Endothelial cell of umbilical vein (primary cell): ENCODE data around the gene TSPAN9. TPM values are rescaled to one million over a fixed set of nuclear protein-coding genes. Genes with fewer than 3 reads are reported as not detected.

Experiments used
- BruUV-seq: library from RNA; stranded (reverse); fragments of 400-500 nt; replicated peaks from 2 replicates; lab custom pipeline; 2021; lab: Mats Ljungman, UMichigan
- CTCF ChIA-PET: fragments of 300-600, 350-600 bp; sonication (Branson Sonifier 250); formaldehyde crosslinking; loops from one replicate; lab custom pipeline; 2021; ENCODE audit warnings: antibody characterized with exemption, inconsistent platforms; lab: Charles Lee
- POLR2A ChIA-PET: fragments of 300-600, 350-600 bp; sonication (Branson Sonifier 250); formaldehyde crosslinking; loops from one replicate; lab custom pipeline; 2021; ENCODE audit warnings: antibody characterized with exemption, inconsistent platforms; lab: Charles Lee
- DNase-seq: peaks from one replicate; pipeline ENCODE4 v3.0.0-alpha.2; 2011; ENCODE audit warnings: low read depth, low spot score
- FAIRE-seq: peaks from 2 replicates; lab custom pipeline; 2011; peaks lifted over from hg19 to GRCh38; lab: Jason Lieb, UNC
- H2AFZ ChIP-seq: 2 replicates; pipeline ENCODE4 v1.6.0; 2012; ENCODE audit warnings: low read depth, low read length, control low read depth, inconsistent platforms
- H3K27ac ChIP-seq: 2 replicates; pipeline ENCODE4 v1.5.1; 2011; ENCODE audit warnings: low read depth, mild to moderate bottlenecking, control low read depth, low read length, moderate library complexity; ENCODE audit not compliant: insufficient read depth
- H3K27me3 ChIP-seq, 2 experiments: 2 replicates each; pipeline versions ENCODE4 v1.6.0 to v1.6.1; 2011; ENCODE audit warnings: low read length in 2 of 2, mixed read lengths in 1 of 2; ENCODE audit not compliant: control insufficient read depth in 2 of 2, insufficient read depth in 2 of 2
- H3K36me3 ChIP-seq, 2 experiments: 2 replicates in 1 of 2; 3 replicates in 1 of 2; pipeline ENCODE4 v1.5.1; 2011; ENCODE audit warnings: low read length in 2 of 2, mild to moderate bottlenecking in 1 of 2, moderate library complexity in 1 of 2; ENCODE audit not compliant: control insufficient read depth in 2 of 2, insufficient read depth in 2 of 2; ENCODE audit errors: extremely low read depth in 1 of 2
- H3K4me1 ChIP-seq: 3 replicates; pipeline ENCODE4 v1.5.1; 2011; ENCODE audit warnings: mild to moderate bottlenecking, low read length; ENCODE audit not compliant: control insufficient read depth, insufficient read depth; ENCODE audit errors: extremely low read depth
- H3K4me2 ChIP-seq: 2 replicates; pipeline ENCODE4 v1.6.1; 2011; ENCODE audit warnings: low read length, control low read depth, mixed read lengths; ENCODE audit not compliant: insufficient read depth
- H3K4me3 ChIP-seq, 3 experiments: fragments of 200-600 bp in 1 of 3; sonication (generic), shearing (Covaris generic) in 1 of 3; replicated peaks in 1 of 3; 2 replicates each; pipeline ENCODE4 v1.5.1; 2011 to 2016; ENCODE audit warnings: control low read depth in 3 of 3, low read length in 3 of 3, mild to moderate bottlenecking in 2 of 3, inconsistent platforms in 1 of 3, low read depth in 1 of 3, moderate library complexity in 1 of 3; ENCODE audit not compliant: insufficient read depth in 1 of 3
- H3K79me2 ChIP-seq: 2 replicates; pipeline ENCODE4 v1.6.0; 2012; ENCODE audit warnings: low read length, inconsistent platforms; ENCODE audit not compliant: control insufficient read depth, insufficient read depth
- H3K9ac ChIP-seq: replicated peaks from 2 replicates; pipeline ENCODE3; 2011; ENCODE audit warnings: low read length, control low read depth; ENCODE audit not compliant: insufficient read depth; ENCODE audit errors: extremely low read depth
- H3K9me1 ChIP-seq: replicated peaks from 3 replicates; pipeline ENCODE4 v1.6.0; 2011; ENCODE audit warnings: mild to moderate bottlenecking, low read length; ENCODE audit not compliant: control insufficient read depth, insufficient read depth; ENCODE audit errors: extremely low read depth
- H3K9me3 ChIP-seq: replicated peaks from 2 replicates; pipeline ENCODE4 v1.5.1; 2012; ENCODE audit warnings: low read length, inconsistent platforms; ENCODE audit not compliant: control insufficient read depth, insufficient read depth
- H4K20me1 ChIP-seq: replicated peaks from 2 replicates; pipeline ENCODE3; 2011; ENCODE audit warnings: mild to moderate bottlenecking, low read length; ENCODE audit not compliant: control insufficient read depth, insufficient read depth; ENCODE audit errors: extremely low read depth
- CTCF ChIP-seq, 2 donors: IDR thresholded peaks; 1 replicate in 1 of 2; 2 replicates in 1 of 2; pipeline ENCODE4 v1.5.1; 2011; ENCODE audit warnings: low read length in 2 of 2, mild to moderate bottlenecking in 2 of 2, moderate library complexity in 2 of 2, control low read depth in 1 of 2, inconsistent platforms in 1 of 2, low read depth in 1 of 2; ENCODE audit not compliant: insufficient read depth in 1 of 2; ENCODE audit errors: extremely low read depth in 1 of 2
- EZH2 ChIP-seq: IDR thresholded peaks from 2 replicates; pipeline ENCODE4 v1.6.1; 2012; ENCODE audit warnings: borderline replicate concordance, low read depth, mild to moderate bottlenecking, moderate library complexity, low read length, inconsistent platforms; ENCODE audit not compliant: severe bottlenecking
- FOS ChIP-seq: IDR thresholded peaks from 2 replicates; pipeline ENCODE4 v1.6.1; 2011; ENCODE audit warnings: mild to moderate bottlenecking, low read length, moderate library complexity, borderline replicate concordance; ENCODE audit not compliant: insufficient read depth
- GATA2 ChIP-seq: IDR thresholded peaks from 2 replicates; pipeline ENCODE4 v1.7.0; 2011; ENCODE audit warnings: low read depth, mild to moderate bottlenecking, moderate library complexity, mixed read lengths, low read length; ENCODE audit not compliant: insufficient read length, insufficient read depth
- JUN ChIP-seq: IDR thresholded peaks from 2 replicates; pipeline ENCODE4 v1.6.1; 2011; ENCODE audit warnings: borderline replicate concordance, low read depth; ENCODE audit not compliant: insufficient read length, insufficient read depth
- MAX ChIP-seq: IDR thresholded peaks from 2 replicates; pipeline ENCODE4 v1.6.1; 2011; ENCODE audit not compliant: insufficient read depth, insufficient read length
- MYC ChIP-seq: IDR thresholded peaks from one replicate; pipeline ENCODE4 v1.6.1; 2011; ENCODE audit warnings: mild to moderate bottlenecking, low read depth, low read length
- POLR2A ChIP-seq: IDR thresholded peaks from 2 replicates; pipeline ENCODE4 v1.6.1; 2012; ENCODE audit warnings: low read depth, mild to moderate bottlenecking, control low read depth, low read length
- POLR2AphosphoS5 ChIP-seq: IDR thresholded peaks from 2 replicates; pipeline ENCODE4 v1.6.1; 2012; ENCODE audit warnings: low read depth, mild to moderate bottlenecking, control low read depth, low read length, moderate library complexity; ENCODE audit not compliant: insufficient read depth
- dilution Hi-C: fragments of 300-500 bp; cut with MboI; formaldehyde crosslinking; loops from one replicate; pipeline ENCODE4 v1.15.0; 2019; ENCODE audit warnings: low sequenced_read_pairs; ENCODE audit not compliant: extremely low pct_ligation_motif_present
- intact Hi-C: fragments of 100-400 bp; cut with micrococcal nuclease; formaldehyde crosslinking; loops from one replicate; pipeline ENCODE4 v1.10.0; 2022
- polyA plus RNA-seq, 4 experiments: library from polyadenylated mRNA; depleted of rRNA in 3 of 4; stranded (reverse) in 3 of 4; unstranded in 1 of 4; fragments of >200 nt; gene quantifications; 2 replicates each; pipeline versions ENCODE4 v1.2.1 to v1.2.3, GENCODE V29; 2011 to 2012; ENCODE audit warnings: missing spikeins in 1 of 4
- total RNA-seq: library from RNA; stranded (reverse); gene quantifications from 2 replicates; pipeline ENCODE4 v1.2.3, GENCODE V29; 2021

The TSPAN9 gene
- total and polyA plus RNA-seq, 2 donors (not counting 3 experiments of a cell fraction or from before 2014, with no cell fraction given), result 43.3 to 66.8 TPM

DNA sequence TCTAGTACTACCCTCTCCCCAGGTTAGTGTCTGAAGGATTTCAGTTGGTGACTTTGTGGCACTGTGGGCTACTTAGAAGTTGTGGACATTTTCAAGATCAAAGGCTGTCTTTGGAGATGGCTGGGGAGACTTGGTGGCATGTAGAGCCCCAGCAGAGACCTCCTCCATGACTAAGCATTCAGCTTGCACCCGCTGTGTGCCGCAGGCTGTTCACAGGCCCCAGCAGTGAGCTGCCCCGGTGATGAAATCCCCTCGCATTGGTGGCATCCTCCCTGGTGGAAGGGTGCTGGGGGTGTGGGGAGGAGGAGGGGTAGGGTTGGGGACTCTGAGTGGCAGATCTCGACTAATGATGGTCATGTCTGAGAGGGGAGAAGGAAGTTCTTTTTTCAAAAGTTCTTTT lies 173.9 kb downstream of the TSPAN9 start:
- intact Hi-C loops (no loop called here), dilution Hi-C loops (no loop called here)
- Histone ChIP-seq H3K9me3 (no peaks in the 10 kb centered on the region), H3K4me2 (no peak overlapping the region), H3K4me3 (no peak overlapping the region), H3K36me3 (no peaks in the 10 kb centered on the region), H3K79me2 (no peaks in the 10 kb centered on the region), H4K20me1 (no peaks in the 10 kb centered on the region), H3K9me1 (no peaks in the 10 kb centered on the region), H3K27me3 (no peaks in the 10 kb centered on the region), H3K27ac (no peak overlapping the region), H3K9ac (no peak overlapping the region), H2AFZ (no peak overlapping the region), H3K4me1 (peaks cover 11% of the 10 kb centered on the region)
- DNase-seq, result no peak
- no TSS peak for BruUV-seq
- no peak for FAIRE-seq
- no peak for TF ChIP-seq JUN
- no peak for TF ChIP-seq EZH2
- TF ChIP-seq MYC, result no peak
- no peak for TF ChIP-seq GATA2
- no peak for TF ChIP-seq CTCF (IDR thresholded peaks at IDR 0.05; ENCODE audit: extremely low read depth in 1 of 2, insufficient read depth in 1 of 2, low read depth in 1 of 2, low read length in 2 of 2)
- no peak for TF ChIP-seq MAX
- no peak for TF ChIP-seq POLR2AphosphoS5
- TF ChIP-seq FOS, result no peak
- TF ChIP-seq POLR2A, result no peak
- CTCF ChIA-PET, result interaction anchor here (2.2 kb wide), 1 partner anchor 9 kb away, joined by 5 read pairs; no protein-coding TSS in a partner anchor
- POLR2A ChIA-PET, result no interaction called here
